ENCODE measurements around the gene FKBP14. TPM values are rescaled to one million over a fixed set of nuclear protein-coding genes. Genes with fewer than 3 reads are reported as not detected.

Gene FKBP14
- total and polyA plus RNA-seq, 2 of the 8 experiments (the other 6 are each of a cell fraction or from before 2014, with no cell fraction given): 3.2 to 20.7 TPM

- TF ChIP-seq CHD7 (IDR thresholded peaks at IDR 0.05; ENCODE audit: insufficient replicate concordance, low read length) (no peak), EZH2 (IDR thresholded peaks at IDR 0.05; ENCODE audit: low read depth, low read length, severe bottlenecking) (no peak), JUN (IDR thresholded peaks at IDR 0.05; ENCODE audit: low read depth, low read length) (no peak), POU5F1 (IDR thresholded peaks at IDR 0.05; ENCODE audit: low read depth, low read length) (no peak), NANOG (IDR thresholded peaks at IDR 0.05; ENCODE audit: insufficient read depth, low read depth, low read length, poor library complexity, severe bottlenecking) (no peak), TCF12 (IDR thresholded peaks at IDR 0.05; ENCODE audit: low read depth, low read length) (no peak)
Observed at GRCh38 chr7:30018451-30018850, 8.1 kb downstream of the FKBP14 start (continued).

Measured in H1 (cell line).